Fibroblast of the conjunctiva (primary cell): Measurements from ENCODE around the gene CNIH1.
"Not testable (repeated sequence)": the region's sequence is repeated elsewhere in the genome, so short reads cannot be mapped to it uniquely, and the experiment has no call there.

Experiments used
- DNase-seq: peaks from one replicate; pipeline ENCODE4 v3.0.0-alpha.2; 2010; ENCODE audit warnings: low read depth

CNIH1 gene

GRCh38 chr14:54467280-54467679, 26.1 kb upstream of the CNIH1 start:
- no peak for DNase-seq

GRCh38 chr14:54465654-54466053, 24.5 kb upstream of the CNIH1 start:
- no peak for DNase-seq

GRCh38 chr14:54462048-54462447, 20.9 kb upstream of the CNIH1 start:
- no peak for DNase-seq

GRCh38 chr14:54459106-54459505, 17.9 kb upstream of the CNIH1 start:
- no peak for DNase-seq

DNA sequence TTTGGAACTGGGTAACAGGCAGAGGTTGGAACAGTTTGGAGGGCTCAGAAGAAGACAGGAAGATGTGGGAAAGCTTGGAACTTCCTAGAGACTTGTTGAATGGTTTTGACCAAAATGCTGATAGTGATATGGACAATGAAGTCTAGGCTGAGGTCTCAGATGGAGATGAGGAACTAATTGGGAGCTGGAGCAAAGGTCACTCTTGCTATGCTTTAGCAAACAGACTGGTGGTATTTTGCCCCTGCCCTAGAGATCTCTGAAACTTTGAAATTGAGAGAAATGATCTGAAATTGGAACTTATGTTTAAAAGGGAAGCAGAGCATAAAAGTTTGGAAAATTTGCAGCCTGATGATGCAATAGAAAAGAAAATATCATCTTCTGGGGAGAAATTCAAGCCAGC, 17.4 kb upstream of the CNIH1 start:
- DNase-seq = not testable (repeated sequence)

DNA sequence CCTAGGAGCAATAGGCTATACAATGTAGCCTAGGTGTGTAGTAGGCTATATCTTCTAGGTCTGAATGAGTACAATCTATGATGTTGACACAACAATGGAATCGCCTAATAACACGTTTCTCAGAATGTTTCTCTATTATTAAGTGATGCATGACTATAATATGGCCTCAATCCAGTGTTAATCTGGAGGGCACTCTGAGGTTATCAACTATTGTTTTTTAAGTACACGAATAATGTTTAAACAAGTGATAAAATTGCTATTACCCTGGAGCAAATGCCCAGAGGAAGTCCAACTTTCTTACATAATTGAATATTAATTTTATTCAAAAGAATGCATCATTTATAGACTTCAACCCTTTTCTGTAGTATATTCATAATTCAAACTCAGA, 16.4 kb upstream of the CNIH1 start:
- no peak for DNase-seq

DNA sequence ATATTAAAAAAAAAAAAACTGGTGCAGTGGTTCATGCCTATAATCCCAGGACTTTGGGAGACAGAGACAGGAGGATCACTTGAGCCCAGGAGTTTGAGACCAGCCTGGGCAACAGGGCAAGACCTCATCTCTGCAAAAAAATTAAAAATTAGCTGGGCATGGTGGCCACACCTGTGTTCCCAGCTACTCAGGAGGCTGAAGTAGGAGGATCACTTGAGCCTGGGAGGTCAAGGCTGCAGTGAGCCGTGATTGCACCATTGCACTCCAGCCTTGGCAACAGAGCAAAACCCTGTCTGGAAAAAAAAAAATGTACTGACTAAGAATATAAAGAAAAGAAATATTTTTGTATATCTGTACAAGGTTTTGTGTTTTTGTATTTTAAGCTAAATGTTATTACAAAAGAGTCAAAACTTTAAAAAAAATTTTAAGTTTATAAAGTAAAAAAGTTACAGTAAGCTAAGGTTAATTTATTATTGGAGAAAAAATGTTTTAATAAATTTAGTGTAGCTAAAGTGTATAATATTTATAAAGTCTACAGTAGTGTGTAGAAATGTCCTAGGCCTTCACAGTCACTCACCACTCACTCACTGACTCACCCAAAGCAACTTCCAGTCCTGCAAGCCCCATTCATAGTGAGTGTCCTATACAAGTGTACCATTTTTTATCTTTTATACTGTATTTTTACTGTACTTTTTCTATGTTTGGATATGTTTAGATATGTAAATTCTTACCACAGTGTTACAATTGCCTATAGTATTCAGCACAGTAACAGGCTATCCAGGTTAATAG, 15.8 kb upstream of the CNIH1 start:
- DNase-seq = not testable (repeated sequence)

DNA sequence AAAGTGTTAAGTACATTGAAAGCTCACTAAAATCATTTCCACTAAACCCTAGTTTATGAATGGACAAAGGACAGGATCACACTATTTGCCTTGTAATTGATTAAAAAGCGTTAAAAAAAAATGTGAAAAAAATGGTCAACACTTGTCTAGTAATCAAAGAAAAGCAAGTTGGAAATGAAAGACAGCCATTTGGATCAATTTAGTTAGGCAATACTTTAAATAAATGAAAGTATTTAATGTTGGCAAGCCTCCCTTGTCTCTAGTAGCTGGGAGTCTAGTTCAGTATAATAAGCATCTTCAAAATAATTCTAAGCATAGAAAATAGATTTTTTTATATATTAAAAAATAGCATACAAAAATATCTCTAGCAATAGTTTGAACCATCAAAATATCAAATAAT, 14.2 kb upstream of the CNIH1 start:
- no peak for DNase-seq

DNA sequence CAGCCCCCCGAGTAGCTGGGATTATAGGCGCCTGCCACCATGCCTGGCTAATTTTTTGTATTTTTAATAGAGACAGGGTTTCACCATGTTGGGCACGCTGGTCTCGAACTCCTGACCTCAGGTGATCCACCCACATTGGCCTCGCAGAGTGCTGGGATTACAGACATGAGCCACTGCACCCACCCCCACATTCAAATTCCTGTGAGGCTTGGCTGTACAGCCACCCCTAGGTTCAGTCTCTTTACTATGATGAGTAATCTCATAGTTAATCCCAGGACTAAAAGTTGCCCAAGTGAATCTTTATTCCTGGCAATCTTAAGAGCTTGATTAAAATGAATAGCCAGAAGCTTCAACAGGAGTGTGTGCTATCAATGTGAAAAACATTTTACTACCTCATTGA, 12.8 kb upstream of the CNIH1 start:
- not testable (repeated sequence) for DNase-seq

DNA sequence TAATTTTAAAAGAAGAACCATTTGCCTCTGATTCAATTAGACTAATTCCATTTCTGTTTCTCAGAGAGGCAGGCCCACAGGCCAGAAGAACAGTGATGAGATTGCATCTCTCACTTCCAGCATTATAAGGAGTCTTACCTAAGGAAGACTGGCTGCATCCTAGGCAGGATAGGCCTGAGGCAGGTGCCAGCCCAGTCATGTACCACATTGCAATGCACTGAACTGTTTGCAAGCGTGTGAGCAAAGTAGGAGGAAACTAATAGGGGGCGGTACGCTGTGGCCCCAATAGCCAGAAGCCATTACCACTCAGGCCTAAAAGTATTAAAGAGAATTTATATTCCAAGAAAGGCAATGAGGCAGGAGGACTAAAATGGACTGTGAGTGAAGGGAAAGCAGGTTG, 12.1 kb upstream of the CNIH1 start:
- DNase-seq = no peak

- DNase-seq = no peak
Observed at GRCh38 chr14:54451961-54452360, 10.8 kb upstream of the CNIH1 start.

DNA sequence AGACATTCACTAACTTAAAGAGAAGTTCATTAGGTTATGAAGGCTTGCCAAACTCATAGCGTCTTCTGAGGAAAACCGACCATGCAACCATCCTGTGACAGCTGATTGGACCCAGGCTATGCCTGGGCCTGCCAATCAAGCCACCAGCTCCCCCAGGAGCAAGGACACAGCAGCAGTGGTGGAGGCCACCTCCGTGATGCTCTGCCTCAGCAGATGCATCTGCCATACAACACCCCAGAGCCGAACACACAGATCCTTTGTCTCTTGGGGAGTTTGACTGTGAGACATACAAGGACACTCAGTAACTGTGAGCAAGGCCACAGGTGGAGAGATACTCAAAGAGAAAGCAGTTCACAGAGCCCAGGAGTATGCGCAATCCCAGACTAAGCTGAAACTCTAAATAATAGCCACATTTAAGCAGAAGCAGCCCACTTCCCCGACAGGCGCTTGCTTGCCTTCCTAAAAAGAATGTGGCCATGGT, 10.0 kb upstream of the CNIH1 start:
- no peak for DNase-seq

DNA sequence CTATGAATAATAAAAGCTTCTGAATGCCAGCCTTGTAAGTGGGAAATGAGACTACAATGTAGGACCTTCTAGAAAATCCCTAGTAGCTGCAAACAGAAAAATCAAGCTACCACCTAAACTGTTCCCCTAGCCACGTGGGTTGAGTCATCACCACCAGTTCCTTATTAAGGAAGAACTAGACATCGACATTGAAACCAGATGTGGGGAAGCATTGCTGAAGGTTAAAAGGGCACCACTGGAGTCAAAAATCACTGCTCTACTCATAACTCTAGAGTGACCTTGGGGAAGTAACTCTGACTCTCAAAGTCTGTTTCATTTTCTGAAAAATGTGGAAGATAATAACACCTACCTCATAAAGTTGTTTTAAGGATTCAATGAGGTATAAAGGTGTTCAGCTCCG, 9.4 kb upstream of the CNIH1 start:
- peak; percentile 75 for DNase-seq

DNA sequence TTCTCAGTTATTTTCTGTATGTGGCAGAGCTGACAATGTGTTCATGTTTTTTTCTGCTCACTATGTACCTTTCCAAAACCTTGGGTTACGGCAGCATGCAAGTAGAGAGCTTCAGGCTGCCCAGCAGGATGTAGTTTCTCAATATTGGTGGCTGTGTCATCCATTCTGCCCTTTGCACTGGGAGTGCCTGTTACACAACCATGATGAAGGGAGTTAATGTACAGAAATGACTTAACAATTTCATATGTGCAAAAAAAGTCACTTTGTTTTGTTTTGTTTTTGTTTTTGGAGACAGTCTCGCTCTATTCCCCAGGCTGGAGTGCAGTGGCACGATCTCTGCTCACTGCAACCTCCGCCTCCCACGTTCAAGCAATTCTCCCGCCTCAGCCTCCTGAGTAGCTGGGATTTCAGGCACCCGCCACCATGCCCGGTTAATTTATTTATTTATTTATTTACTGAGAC, 6.1 kb upstream of the CNIH1 start:
- no peak for DNase-seq

- DNase-seq = no peak
Observed at GRCh38 chr14:54446161-54446693, 5.1 kb upstream of the CNIH1 start.

DNA sequence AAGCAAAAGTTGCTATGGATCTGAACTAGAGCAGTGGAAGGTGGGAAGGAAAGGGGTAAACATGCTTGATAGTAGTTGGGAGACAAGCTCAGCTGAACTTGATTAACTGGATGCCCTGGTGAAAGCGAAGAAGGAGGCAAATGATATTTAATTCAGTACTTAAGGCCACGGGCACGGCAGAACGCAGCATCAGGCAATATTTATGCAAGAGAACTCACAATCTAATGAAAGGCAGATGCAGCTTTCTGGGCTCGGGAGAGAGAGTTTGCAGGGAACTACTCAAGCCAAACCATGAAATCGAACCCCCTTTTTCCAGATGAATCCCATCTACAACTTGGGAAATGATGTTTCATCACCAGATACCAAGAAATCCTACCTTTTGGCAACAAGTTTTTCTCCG, 3.5 kb upstream of the CNIH1 start:
- peak; percentile 73 for DNase-seq

DNA sequence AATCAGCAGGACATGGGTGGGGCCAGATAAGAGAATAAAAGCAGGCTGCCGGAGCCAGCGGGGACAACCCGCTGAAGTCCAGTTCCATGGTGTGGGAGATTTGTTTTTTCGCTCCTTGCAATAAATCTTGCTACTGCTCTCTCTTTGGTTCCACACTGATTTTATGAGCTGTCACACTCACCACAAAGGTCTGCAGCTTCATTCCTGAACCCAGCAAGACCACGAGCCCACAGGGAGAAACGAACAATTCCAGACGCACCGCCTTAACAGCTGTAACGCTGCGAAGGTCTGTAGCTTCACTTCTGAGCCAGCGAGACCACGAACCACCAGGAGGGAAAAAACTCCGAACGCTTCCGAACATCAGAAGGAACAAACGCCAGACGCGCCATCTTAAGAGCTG, 2.8 kb upstream of the CNIH1 start:
- DNase-seq = no peak

GRCh38 chr14:54442961-54443360, 1.8 kb upstream of the CNIH1 start:
- DNase-seq = not testable (repeated sequence)

DNA sequence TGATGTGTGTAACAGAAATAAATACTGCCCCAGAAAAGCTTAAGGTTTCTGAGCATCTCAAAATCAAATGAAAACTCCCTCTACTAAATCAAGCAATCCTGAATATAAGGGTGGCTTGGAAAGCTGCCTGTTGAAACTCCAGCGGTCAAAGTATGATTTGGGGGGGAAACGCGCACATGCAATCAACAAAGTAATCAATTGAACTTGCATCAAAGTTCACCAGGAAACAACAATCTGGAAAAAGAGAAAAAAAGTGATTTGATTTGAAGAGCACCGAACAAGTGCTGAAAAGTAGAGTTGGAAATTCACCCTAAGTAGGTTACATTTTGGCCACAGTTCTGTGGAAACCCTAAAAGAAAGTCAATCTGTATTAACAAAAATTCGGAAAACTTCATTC, 700 bp downstream of the CNIH1 start:
- no peak for DNase-seq

GRCh38 chr14:54440037-54440436, 1.1 kb downstream of the CNIH1 start:
- DNase-seq = peak; percentile 59

- no peak for DNase-seq
Observed at GRCh38 chr14:54438703-54439102, 2.5 kb downstream of the CNIH1 start.

DNA sequence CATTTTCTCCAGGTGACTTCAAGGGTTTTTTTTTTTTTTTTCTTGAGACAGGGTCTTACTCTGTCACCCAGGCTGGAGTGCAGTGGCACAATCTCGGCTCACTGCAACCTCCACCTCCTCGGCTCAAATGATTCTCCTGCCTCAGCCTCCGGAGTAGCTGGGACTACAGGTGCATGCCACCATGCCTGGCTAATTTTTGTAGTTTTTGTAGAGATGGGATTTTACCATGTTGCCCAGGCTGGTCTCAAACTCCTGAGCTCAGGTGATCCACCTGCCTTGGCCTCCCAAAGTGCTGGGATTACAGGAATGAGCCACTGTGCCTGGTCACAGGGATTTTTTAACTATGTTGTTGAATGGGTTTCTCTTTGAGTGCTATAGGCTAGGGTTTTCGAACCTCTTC, 3.2 kb downstream of the CNIH1 start:
- DNase-seq = not testable (repeated sequence)

DNA sequence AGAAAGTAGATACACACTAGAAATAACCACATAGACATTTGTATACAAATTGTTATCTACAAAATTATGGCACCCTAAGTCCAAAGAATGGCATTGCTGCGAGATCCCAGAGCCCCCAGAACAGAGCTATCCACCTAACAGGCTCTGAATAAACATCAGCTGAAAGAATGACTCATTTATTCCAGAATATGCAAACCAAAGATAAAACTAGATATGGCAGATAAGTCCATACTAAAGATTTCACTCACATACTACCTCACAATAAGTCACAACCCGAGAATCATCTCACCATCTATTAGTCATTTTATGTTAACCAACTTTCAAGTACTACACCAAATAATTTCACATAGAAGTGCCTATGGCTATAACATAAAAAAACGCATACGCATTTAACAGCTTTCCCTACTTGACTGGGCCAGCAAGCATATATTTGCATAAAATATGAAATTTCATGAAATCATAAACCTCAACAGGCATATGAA, 5.6 kb downstream of the CNIH1 start:
- DNase-seq = no peak

DNA sequence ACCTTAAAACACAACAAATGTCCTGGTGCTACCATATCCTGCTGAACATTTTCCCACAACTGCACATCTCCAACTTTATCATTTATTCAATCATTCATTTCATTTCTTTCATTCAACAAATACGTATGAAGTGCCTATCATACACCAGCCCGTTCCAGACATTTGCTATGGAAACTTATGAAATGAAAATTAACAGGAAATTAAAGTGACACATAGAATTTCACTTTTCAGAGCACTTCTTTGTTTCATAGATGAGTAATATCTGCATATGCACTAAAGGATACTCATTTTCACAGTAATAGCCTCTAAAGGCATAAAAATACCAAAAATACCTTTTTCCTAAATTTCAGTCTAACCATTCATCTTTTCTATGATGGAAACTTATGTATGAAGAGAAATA, 12.6 kb downstream of the CNIH1 start:
- DNase-seq = no peak
